GM12865 (cell line): ENCODE measurements around the gene FBLIM1.

Experiments used
- DNase-seq: peaks from one replicate; pipeline ENCODE4 v3.0.0; 2010; ENCODE audit warnings: low read depth
- H3K4me3 ChIP-seq: 2 replicates; pipeline ENCODE4 v1.5.1; 2011; ENCODE audit warnings: mild to moderate bottlenecking, low read depth, low read length, control low read depth
- TF ChIP-seq, protein P1 (sequence below): IDR thresholded peaks from 2 replicates; pipeline ENCODE4 v1.5.1; 2011; ENCODE audit warnings: low read length, control low read depth, low read depth, inconsistent platforms; ENCODE audit not compliant: insufficient read depth; ENCODE audit errors: missing control alignments

The FBLIM1 gene

DNA sequence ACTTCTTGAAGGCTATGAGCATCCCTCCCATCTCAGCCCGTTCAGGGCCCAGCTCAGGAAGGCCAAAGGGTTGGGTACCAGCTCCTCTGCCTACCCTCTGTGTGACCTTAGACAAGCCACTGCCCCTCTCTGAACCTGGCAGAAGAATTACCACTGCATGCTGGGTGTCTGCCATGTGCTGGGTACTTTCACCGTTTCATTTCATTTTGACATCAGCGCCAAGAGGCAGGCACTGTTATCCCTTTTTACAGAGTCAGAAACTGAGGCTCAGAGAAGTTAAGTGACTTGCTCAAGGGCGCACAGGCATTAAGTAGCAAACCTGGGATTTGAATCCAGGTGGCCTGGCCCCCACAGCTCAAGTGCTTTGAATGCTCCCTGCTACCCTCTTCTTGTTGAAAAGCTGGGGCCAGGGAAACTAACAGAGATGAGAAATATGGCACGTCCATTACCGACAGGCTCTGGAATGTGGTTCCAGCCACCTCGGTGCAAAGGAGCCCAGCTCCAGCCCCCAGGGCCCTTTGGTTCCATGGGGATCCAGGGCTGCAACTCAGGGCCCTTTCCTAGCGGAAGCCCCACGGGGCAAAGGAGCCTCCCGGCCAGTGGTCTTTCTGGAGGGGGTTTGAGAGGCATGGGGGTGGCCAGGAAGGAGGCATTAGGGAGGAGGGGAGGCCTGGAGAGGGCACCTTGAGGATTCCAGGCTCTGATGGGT is 9.8 kb upstream of the FBLIM1 start:
- H3K4me3 ChIP-seq = no peak overlapping the region
- TF ChIP-seq, protein P1, sequence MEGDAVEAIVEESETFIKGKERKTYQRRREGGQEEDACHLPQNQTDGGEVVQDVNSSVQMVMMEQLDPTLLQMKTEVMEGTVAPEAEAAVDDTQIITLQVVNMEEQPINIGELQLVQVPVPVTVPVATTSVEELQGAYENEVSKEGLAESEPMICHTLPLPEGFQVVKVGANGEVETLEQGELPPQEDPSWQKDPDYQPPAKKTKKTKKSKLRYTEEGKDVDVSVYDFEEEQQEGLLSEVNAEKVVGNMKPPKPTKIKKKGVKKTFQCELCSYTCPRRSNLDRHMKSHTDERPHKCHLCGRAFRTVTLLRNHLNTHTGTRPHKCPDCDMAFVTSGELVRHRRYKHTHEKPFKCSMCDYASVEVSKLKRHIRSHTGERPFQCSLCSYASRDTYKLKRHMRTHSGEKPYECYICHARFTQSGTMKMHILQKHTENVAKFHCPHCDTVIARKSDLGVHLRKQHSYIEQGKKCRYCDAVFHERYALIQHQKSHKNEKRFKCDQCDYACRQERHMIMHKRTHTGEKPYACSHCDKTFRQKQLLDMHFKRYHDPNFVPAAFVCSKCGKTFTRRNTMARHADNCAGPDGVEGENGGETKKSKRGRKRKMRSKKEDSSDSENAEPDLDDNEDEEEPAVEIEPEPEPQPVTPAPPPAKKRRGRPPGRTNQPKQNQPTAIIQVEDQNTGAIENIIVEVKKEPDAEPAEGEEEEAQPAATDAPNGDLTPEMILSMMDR = no peak
- DNase-seq = no peak

DNA sequence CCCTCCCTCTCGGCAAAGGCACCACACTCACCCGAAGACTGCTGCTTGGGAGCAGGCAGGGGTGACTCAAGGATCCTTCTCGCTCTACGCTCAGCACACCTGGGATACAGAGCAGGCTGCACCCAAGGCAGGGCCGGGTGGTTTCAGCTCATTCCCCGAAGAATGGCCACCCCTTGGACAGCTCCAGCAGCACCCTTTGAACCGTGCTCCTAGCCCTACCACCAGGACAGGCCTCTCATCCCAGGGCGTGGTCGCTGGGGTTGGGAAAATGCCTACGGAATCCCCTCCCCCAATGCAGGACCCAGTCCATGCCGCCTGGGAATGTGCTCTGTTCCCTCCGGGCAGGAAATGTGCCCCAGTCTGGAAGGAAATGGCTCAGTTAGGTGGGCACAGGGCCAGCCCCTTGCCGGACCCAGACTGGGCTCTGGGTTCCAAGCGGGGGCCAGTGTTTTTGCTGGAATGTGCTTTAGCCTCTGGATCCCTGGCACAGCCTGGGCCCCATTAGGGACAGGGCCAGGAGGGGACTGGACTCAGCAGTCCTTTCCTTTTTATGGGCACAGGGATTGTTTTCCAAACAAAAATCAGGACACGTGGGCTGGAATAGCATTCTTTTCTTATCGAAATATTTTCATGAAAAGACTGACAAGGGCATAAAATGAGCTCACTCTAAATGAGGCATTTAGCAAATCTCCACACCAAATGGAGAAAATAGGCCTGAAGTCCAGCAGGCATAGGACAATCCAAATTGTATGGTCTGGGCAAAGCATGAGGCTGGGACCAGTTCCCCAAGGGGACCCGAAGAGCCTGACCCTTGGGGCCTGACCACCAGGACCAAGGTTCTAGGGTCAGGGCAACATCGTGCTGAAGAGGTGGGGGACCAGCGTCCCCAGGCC is 8.9 kb upstream of the FBLIM1 start:
- no peak overlapping the region for H3K4me3 ChIP-seq
- TF ChIP-seq, protein P1 = no peak
- no peak for DNase-seq

DNA sequence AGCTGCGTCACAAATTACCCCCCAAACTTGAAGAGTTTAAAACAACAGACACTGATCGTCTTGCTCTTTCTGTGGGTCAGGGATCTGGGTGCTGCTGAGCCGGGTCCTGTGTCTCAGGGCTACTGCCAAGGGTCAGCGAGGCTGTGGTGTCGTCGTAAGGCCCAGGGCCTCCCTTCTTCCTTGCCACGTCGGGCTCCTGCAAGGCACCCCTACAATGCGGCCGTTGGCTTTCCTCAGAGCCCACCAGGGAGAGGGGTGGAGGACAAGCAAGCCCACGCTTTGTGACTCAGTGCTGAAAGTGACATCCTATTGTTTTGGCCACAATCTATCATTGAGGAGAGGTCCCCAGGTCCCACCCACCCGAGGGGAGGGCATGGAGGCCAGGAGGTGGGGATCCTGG is 7.7 kb upstream of the FBLIM1 start:
- no peak for DNase-seq
- no peak overlapping the region for H3K4me3 ChIP-seq
- TF ChIP-seq, protein P1 = no peak

DNA sequence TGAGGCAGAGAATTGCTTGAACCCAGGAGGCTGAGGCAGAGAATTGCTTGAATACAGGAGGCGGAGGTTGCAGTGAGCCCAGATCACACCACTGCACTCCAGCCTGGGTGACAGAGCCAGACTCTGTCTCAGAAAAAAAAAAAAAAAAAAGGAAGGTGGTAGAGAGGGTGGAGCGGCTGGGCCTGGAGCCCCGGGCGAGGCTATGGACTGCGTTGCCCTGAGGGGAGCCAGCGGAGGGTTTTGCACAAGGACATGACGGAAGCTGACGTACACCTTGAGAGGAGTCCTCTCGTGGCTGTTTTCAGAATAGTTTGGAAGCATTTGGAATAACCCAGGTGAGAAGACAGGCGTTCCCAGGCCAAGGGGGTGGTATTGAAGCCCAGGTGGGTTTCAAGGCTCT is 6.9 kb upstream of the FBLIM1 start:
- H3K4me3 ChIP-seq = no peak overlapping the region

DNA sequence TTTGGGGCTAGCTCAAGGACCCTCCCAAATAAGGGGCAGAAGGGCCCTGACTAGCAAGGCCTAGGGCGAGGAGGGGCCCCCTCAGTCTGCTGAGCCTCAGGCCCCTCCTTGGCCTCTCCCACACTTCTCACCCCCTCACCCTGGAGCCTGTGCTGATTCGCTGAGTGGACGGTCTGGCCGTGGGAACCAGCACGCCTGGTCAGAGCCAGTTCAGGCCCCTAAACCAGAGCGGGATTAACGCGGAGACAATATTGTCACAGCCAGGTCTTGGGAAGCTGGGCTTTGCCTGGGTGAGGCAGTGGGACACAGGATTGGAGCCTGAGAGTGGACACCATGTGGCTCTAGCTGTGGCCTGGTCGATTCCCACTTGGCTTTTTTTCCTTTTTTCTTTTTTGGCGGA is 4.8 kb upstream of the FBLIM1 start:
- no peak overlapping the region for H3K4me3 ChIP-seq
- no peak for DNase-seq
- TF ChIP-seq, protein P1 = no peak

More for the DNA sequence above, 6.9 kb upstream of the FBLIM1 start:
- TF ChIP-seq, protein P1 = no peak
- DNase-seq = no peak

DNA sequence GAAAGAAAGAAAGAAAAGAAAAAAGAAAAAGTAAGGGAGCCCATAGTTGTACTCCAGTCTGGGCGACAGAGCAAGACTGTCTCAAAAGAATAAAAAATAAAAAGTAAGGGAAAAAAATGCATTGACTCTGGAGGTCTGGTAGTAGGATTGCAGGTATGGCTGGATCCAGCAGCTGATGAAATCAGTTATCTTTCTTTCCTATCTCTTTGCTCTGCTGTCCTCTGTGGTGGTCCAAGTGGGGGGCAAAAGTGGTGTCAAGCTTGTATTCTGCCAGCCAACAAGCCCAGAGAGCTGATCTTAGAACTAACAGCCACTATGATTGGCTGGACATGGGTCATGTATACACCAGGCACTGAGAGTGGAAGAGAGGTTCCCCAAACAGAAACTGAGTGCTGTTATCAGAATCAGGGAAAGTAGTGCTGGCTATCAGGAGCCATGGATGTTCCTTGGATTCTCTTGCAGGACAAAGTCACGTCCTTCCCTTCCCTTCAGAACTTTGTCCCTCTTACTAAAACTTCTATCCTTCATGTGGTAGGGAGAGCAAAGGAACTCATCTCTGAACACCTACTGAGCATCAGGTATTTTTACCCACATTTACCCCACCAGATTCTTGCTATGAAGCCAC is 3.5 kb upstream of the FBLIM1 start:
- DNase-seq = no peak
- TF ChIP-seq, protein P1 = no peak
- no peak overlapping the region for H3K4me3 ChIP-seq
